ENCODE measurements around the gene PGM2L1.

PGM2L1 gene

GRCh38 chr11:74310857-74311256 is 87.4 kb downstream of the PGM2L1 start:
- H3K9me3 ChIP-seq (ENCODE audit: insufficient read depth, low read length) = no peaks in the 10 kb centered on the region
- no peaks in the 10 kb centered on the region for H3K79me2 ChIP-seq (ENCODE audit: low read length)
- no peak overlapping the region for H3K27ac ChIP-seq (ENCODE audit: low read length)
- no peak overlapping the region for H3K9ac ChIP-seq (ENCODE audit: low read length)
- H3K27me3 ChIP-seq (ENCODE audit: low read depth, low read length) = peaks cover 24% of the 10 kb centered on the region
- H4K20me1 ChIP-seq (ENCODE audit: insufficient read depth, low read length) = no peaks in the 10 kb centered on the region
- TF ChIP-seq EZH2phosphoT487 (IDR thresholded peaks at IDR 0.05; ENCODE audit: low read depth) = no peak
- no peak for TF ChIP-seq CTCF (IDR thresholded peaks at IDR 0.05; ENCODE audit: low read depth, low read length)
- no peak overlapping the region for H3K4me2 ChIP-seq (ENCODE audit: low read length)
- H3K4me3 ChIP-seq (ENCODE audit: low read length) = no peak overlapping the region
- no peaks in the 10 kb centered on the region for H3K4me1 ChIP-seq (ENCODE audit: low read length)
- H2AFZ ChIP-seq (ENCODE audit: low read depth, low read length) = no peak overlapping the region
- H3K36me3 ChIP-seq (replicated peaks; ENCODE audit: low read depth, low read length) = no peaks in the 10 kb centered on the region

- Histone ChIP-seq H3K9ac (ENCODE audit: low read length) (no peak overlapping the region), H3K79me2 (ENCODE audit: low read length) (no peaks in the 10 kb centered on the region), H4K20me1 (ENCODE audit: insufficient read depth, low read length) (no peaks in the 10 kb centered on the region), H2AFZ (ENCODE audit: low read depth, low read length) (no peak overlapping the region), H3K27ac (ENCODE audit: low read length) (no peak overlapping the region), H3K27me3 (ENCODE audit: low read depth, low read length) (peaks cover 14% of the 10 kb centered on the region), H3K4me3 (ENCODE audit: low read length) (no peak overlapping the region), H3K9me3 (ENCODE audit: insufficient read depth, low read length) (no peaks in the 10 kb centered on the region), H3K4me2 (ENCODE audit: low read length) (no peak overlapping the region), H3K36me3 (replicated peaks; ENCODE audit: low read depth, low read length) (no peaks in the 10 kb centered on the region), H3K4me1 (ENCODE audit: low read length) (no peaks in the 10 kb centered on the region)
- no peak for TF ChIP-seq EZH2phosphoT487 (IDR thresholded peaks at IDR 0.05; ENCODE audit: low read depth)
Measured at GRCh38 chr11:74307434-74307833, 90.8 kb downstream of the PGM2L1 start.

- Histone ChIP-seq H3K4me2 (ENCODE audit: low read length) (no peak overlapping the region), H3K4me3 (ENCODE audit: low read length) (no peak overlapping the region), H4K20me1 (ENCODE audit: insufficient read depth, low read length) (no peaks in the 10 kb centered on the region), H3K9me3 (ENCODE audit: insufficient read depth, low read length) (no peaks in the 10 kb centered on the region), H3K36me3 (replicated peaks; ENCODE audit: low read depth, low read length) (no peaks in the 10 kb centered on the region), H3K79me2 (ENCODE audit: low read length) (no peaks in the 10 kb centered on the region), H2AFZ (ENCODE audit: low read depth, low read length) (no peak overlapping the region), H3K4me1 (ENCODE audit: low read length) (no peaks in the 10 kb centered on the region), H3K9ac (ENCODE audit: low read length) (no peak overlapping the region), H3K27ac (ENCODE audit: low read length) (no peak overlapping the region), H3K27me3 (ENCODE audit: low read depth, low read length) (peaks cover 14% of the 10 kb centered on the region)
- TF ChIP-seq CTCF (IDR thresholded peaks at IDR 0.05; ENCODE audit: low read depth, low read length) (no peak), EZH2phosphoT487 (IDR thresholded peaks at IDR 0.05; ENCODE audit: low read depth) (no peak)
Measured at GRCh38 chr11:74306435-74307175, 91.6 kb downstream of the PGM2L1 start.

- TF ChIP-seq EZH2phosphoT487 (IDR thresholded peaks at IDR 0.05; ENCODE audit: low read depth) (no peak), CTCF (IDR thresholded peaks at IDR 0.05; ENCODE audit: low read depth, low read length) (no peak)
- H3K79me2 ChIP-seq (ENCODE audit: low read length) = no peaks in the 10 kb centered on the region
- H3K27me3 ChIP-seq (ENCODE audit: low read depth, low read length) = peaks cover under 1% of the 10 kb centered on the region; the same call in 1 of the 2 replicates
- no peaks in the 10 kb centered on the region for H3K36me3 ChIP-seq (replicated peaks; ENCODE audit: low read depth, low read length)
- H2AFZ ChIP-seq (ENCODE audit: low read depth, low read length) = no peak overlapping the region
- H4K20me1 ChIP-seq (ENCODE audit: insufficient read depth, low read length) = no peaks in the 10 kb centered on the region
- H3K4me3 ChIP-seq (ENCODE audit: low read length) = no peak overlapping the region
- H3K27ac ChIP-seq (ENCODE audit: low read length) = no peak overlapping the region
- H3K9ac ChIP-seq (ENCODE audit: low read length) = no peak overlapping the region
- H3K4me2 ChIP-seq (ENCODE audit: low read length) = no peak overlapping the region
- no peaks in the 10 kb centered on the region for H3K9me3 ChIP-seq (ENCODE audit: insufficient read depth, low read length)
- H3K4me1 ChIP-seq (ENCODE audit: low read length) = no peaks in the 10 kb centered on the region
Measured at GRCh38 chr11:74299015-74299414, 99.2 kb downstream of the PGM2L1 start.
